Left lung (tissue), 10 donors: ENCODE data around the gene MOCS2. TPM values are rescaled to one million over a fixed set of nuclear protein-coding genes. Genes with fewer than 3 reads are reported as not detected.

ENCODE experiments used
- ATAC-seq: fragments of 200-7000 bp; cut with Tn5 transposase; one replicate; pipeline ENCODE4 v1.9.1; 2020; ENCODE audit warnings: moderate library complexity
- DNase-seq, 4 donors: peaks; one replicate each; pipeline ENCODE4 v3.0.0-alpha.2; 2013 to 2020
- H3K27ac ChIP-seq, 2 donors: fragments of 200-600 bp; sonication (generic) in 1 of 2; one replicate each; pipeline versions ENCODE4 v1.5.0 to v1.8.0; 2020 to 2021
- H3K27me3 ChIP-seq, 2 donors: fragments of 200-600 bp; sonication (generic) in 1 of 2; one replicate each; pipeline versions ENCODE4 v1.5.0 to v1.8.0; 2020 to 2021
- H3K36me3 ChIP-seq, 2 donors: fragments of 200-600 bp; sonication (generic) in 1 of 2; one replicate each; pipeline versions ENCODE4 v1.5.0 to v1.8.0; 2020 to 2021
- H3K4me1 ChIP-seq, 2 donors: fragments of 200-600 bp; one replicate each; pipeline ENCODE4 v1.8.0; 2021
- H3K4me3 ChIP-seq, 2 donors: fragments of 200-600 bp; sonication (generic) in 1 of 2; one replicate each; pipeline versions ENCODE4 v1.5.0 to v1.8.0; 2020 to 2021; ENCODE audit warnings: mild to moderate bottlenecking in 1 of 2
- H3K9me3 ChIP-seq, 2 donors: fragments of 200-600 bp; sonication (generic) in 1 of 2; one replicate each; pipeline versions ENCODE4 v1.5.0 to v1.8.0; 2020 to 2021
- CTCF ChIP-seq, 2 donors: fragments of 200-600 bp; sonication (generic) in 1 of 2; IDR thresholded peaks; one replicate each; pipeline versions ENCODE4 v1.5.0 to v1.8.0; 2021; ENCODE audit warnings: antibody characterized with exemption in 2 of 2
- intact Hi-C, 2 donors: fragments of 100-400 bp; cut with DNase I; formaldehyde crosslinking; loops; one replicate each; pipeline versions ENCODE4 v1.11.2 to v1.14.2; 2022
- polyA plus RNA-seq, 6 donors: library from polyadenylated mRNA; unstranded; fragments of 120-200 nt; gene quantifications; one replicate each; pipeline ENCODE4 v1.2.1, GENCODE V29; 2013; ENCODE audit not compliant: insufficient read length in 6 of 6
- total RNA-seq, 2 donors: library from RNA; stranded (reverse); fragmentation: NEBNext Ultra II Directional; extraction: Animal tissue kit (Norgen Biotek cat#: 25700); gene quantifications; one replicate each; pipeline ENCODE4 v1.2.1, GENCODE V29; 2021
- donor health status: DM: no; HTN: yes; CAD: no.
- donor health status: DM: no; HTN: no; CAD: no.

MOCS2 gene
- total and polyA plus RNA-seq, 8 donors: 38.8 to 53.8 (median 45.5) TPM

- H3K27me3 ChIP-seq: no peaks in the 10 kb centered on the region
- H3K9me3 ChIP-seq: peaks cover 0 to 4% of the 10 kb centered on the region in 2 donors
- TF ChIP-seq CTCF (IDR thresholded peaks at IDR 0.05): no peak
- no peaks in the 10 kb centered on the region for H3K36me3 ChIP-seq
- peaks cover 0 to 27% of the 10 kb centered on the region in 2 donors for H3K4me1 ChIP-seq
- H3K4me3 ChIP-seq: no peak overlapping the region
- DNase-seq: no peak
- no peak for ATAC-seq
- intact Hi-C loops: no loop called here
- no peak overlapping the region for H3K27ac ChIP-seq
Observed at GRCh38 chr5:53111139-53111538, 1.6 kb upstream of the MOCS2 start.

- Histone ChIP-seq H3K36me3 (no peaks in the 10 kb centered on the region), H3K4me3 (peak overlapping the region; percentile 63 to 75), H3K27me3 (no peaks in the 10 kb centered on the region), H3K27ac (peak overlapping the region; percentile 77 to 81), H3K4me1 (peaks cover 0 to 27% of the 10 kb centered on the region in 2 donors), H3K9me3 (peaks cover 0 to 4% of the 10 kb centered on the region in 2 donors)
- TF ChIP-seq CTCF (IDR thresholded peaks at IDR 0.05): no peak
- DNase-seq: no peak
- peak; percentile 6 for ATAC-seq
- intact Hi-C loops: no loop called here
Observed at GRCh38 chr5:53110156-53110555, 599 bp upstream of the MOCS2 start.

GRCh38 chr5:53109056-53109442 is 508 bp downstream of the MOCS2 start:
- intact Hi-C loops: no loop called here
- DNase-seq (peak in 2 of 4 donors; percentile 14 to 18), ATAC-seq (peak; percentile 43)
- TF ChIP-seq CTCF (IDR thresholded peaks at IDR 0.05): no peak
- peaks cover 0 to 27% of the 10 kb centered on the region in 2 donors for H3K4me1 ChIP-seq
- H3K4me3 ChIP-seq: peak overlapping the region; percentile 63 to 75
- H3K9me3 ChIP-seq: peaks cover 0 to 4% of the 10 kb centered on the region in 2 donors
- H3K27me3 ChIP-seq: no peaks in the 10 kb centered on the region
- H3K27ac ChIP-seq: peak overlapping the region; percentile 77 to 81
- peaks cover 0 to 1% of the 10 kb centered on the region in 2 donors for H3K36me3 ChIP-seq

GRCh38 chr5:53105611-53106300 is 3.8 kb downstream of the MOCS2 start:
- no peak overlapping the region for H3K4me3 ChIP-seq
- no peak for ATAC-seq
- no peaks in the 10 kb centered on the region for H3K27me3 ChIP-seq
- no peak for DNase-seq
- intact Hi-C loops: no loop called here
- H3K36me3 ChIP-seq: peaks cover 0 to 33% of the 10 kb centered on the region in 2 donors
- no peak overlapping the region for H3K27ac ChIP-seq
- H3K9me3 ChIP-seq: no peaks in the 10 kb centered on the region
- TF ChIP-seq CTCF (IDR thresholded peaks at IDR 0.05): no peak
- peaks cover 0 to 27% of the 10 kb centered on the region in 2 donors for H3K4me1 ChIP-seq

- Histone ChIP-seq H3K9me3 (no peaks in the 10 kb centered on the region), H3K27me3 (no peaks in the 10 kb centered on the region), H3K4me1 (no peaks in the 10 kb centered on the region), H3K27ac (no peak overlapping the region), H3K4me3 (no peak overlapping the region), H3K36me3 (peaks cover 0 to 66% of the 10 kb centered on the region in 2 donors)
- TF ChIP-seq CTCF (IDR thresholded peaks at IDR 0.05): no peak
- DNase-seq (no peak), ATAC-seq (no peak)
- intact Hi-C loops: no loop called here
Observed at GRCh38 chr5:53100606-53101005, 9.0 kb downstream of the MOCS2 start.
